Right lobe of liver (tissue), 6 donors: ENCODE measurements around the gene ADGRG2. TPM values are rescaled to one million over a fixed set of nuclear protein-coding genes. Genes with fewer than 3 reads are reported as not detected.

Experiments used
- ATAC-seq, 4 donors: fragments of 200-7000 bp; cut with Tn5 transposase; one replicate each; pipeline ENCODE4 v1.9.1; 2020; ENCODE audit warnings: mild to moderate bottlenecking in 4 of 4, moderate library complexity in 4 of 4
- DNase-seq, 3 donors: peaks; one replicate each; pipeline ENCODE4 v3.0.0-alpha.2; 2020
- H3K27ac ChIP-seq, 3 donors: fragments of 200-600 bp; one replicate each; pipeline ENCODE4 v1.8.0; 2022
- H3K27me3 ChIP-seq, 2 donors: fragments of 200-600 bp; one replicate each; pipeline ENCODE4 v1.8.0; 2022
- H3K36me3 ChIP-seq, 4 donors: fragments of 200-600 bp; sonication (generic) in 1 of 4; one replicate each; pipeline versions ENCODE4 v1.5.1 to v1.8.0; 2017 to 2022; ENCODE audit warnings: control low read depth in 1 of 4
- H3K4me1 ChIP-seq, 4 donors: fragments of 200-600 bp; sonication (generic) in 1 of 4; one replicate each; pipeline versions ENCODE4 v1.5.1 to v1.8.0; 2017 to 2022; ENCODE audit warnings: control low read depth in 1 of 4
- H3K4me3 ChIP-seq, 3 donors: fragments of 200-600 bp; one replicate each; pipeline ENCODE4 v1.8.0; 2022
- H3K9me3 ChIP-seq, 4 donors: fragments of 200-600 bp; sonication (generic) in 1 of 4; one replicate each; pipeline versions ENCODE4 v1.5.1 to v1.8.0; 2017 to 2022; ENCODE audit warnings: control low read depth in 1 of 4
- CTCF ChIP-seq, 4 donors: fragments of 200-600 bp in 3 of 4; fragments of 450-650 bp in 1 of 4; IDR thresholded peaks; one replicate each; pipeline versions ENCODE4 v1.5.1 to v1.8.0; 2016 to 2022; ENCODE audit warnings: antibody characterized with exemption in 4 of 4, mild to moderate bottlenecking in 2 of 4
- POLR2A ChIP-seq: fragments of 450-650 bp; IDR thresholded peaks from one replicate; pipeline ENCODE4 v1.6.1; 2017; ENCODE audit warnings: antibody characterized with exemption, mild to moderate bottlenecking
- WGBS: methylation state at CpG from one replicate; pipeline ENCODE4 v1.1.6; 2018; ENCODE audit warnings: low coverage, low lambda C conversion rate; ENCODE audit not compliant: insufficient coverage; ENCODE audit errors: missing lambda C conversion rate; 5-methylcytosine and 5-hydroxymethylcytosine counted together
- intact Hi-C, 2 donors: fragments of 100-400 bp; cut with DNase I; formaldehyde crosslinking; loops; one replicate each; pipeline versions ENCODE4 v1.11.2 to v1.14.1; 2022
- total RNA-seq, 6 experiments: library from RNA; depleted of rRNA in 2 of 6; stranded (reverse); fragments of >200 nt in 2 of 6; fragmentation: NEBNext Ultra II Directional in 3 of 6; extraction: Animal tissue kit (Norgen Biotek cat#: 25700) in 3 of 6; gene quantifications; one replicate each; pipeline versions ENCODE4 v1.1.0 to v1.2.4, GENCODE V29; 2016 to 2023
- donor health status: DM: no; HTN: yes; CAD: no.
- donor health status: DM: no; HTN: no; CAD: no.
- donor health status: DM: no; HTN: no; CAD: no.
- donor health status: DM: no; HTN: yes; CAD: no.
- donor health status: DM: no; HTN: yes; CAD: no.

ADGRG2 gene
- total RNA-seq, 6 experiments from 2014 or later: 0.53 to 3.5 (median 2.1) TPM

GRCh38 chrX:19129694-19130093, 7.4 kb upstream of the ADGRG2 start:
- intact Hi-C loops: loop anchor here in 1 of 2 donors (10.0 kb wide), 1 partner anchor 205 kb away; no protein-coding TSS in a partner anchor
- no peak for TF ChIP-seq POLR2A
- no peak for TF ChIP-seq CTCF (IDR thresholded peaks at IDR 0.05)
- 88% methylated on average over 3 of the region's 3 CpGs for WGBS

GRCh38 chrX:19127649-19128168, 5.4 kb upstream of the ADGRG2 start:
- H3K27me3 ChIP-seq: no peaks in the 10 kb centered on the region
- 14% methylated on average over 5 of the region's 5 CpGs for WGBS
- peak overlapping the region in 1 of 3 donors; percentile 13 for H3K27ac ChIP-seq
- peak in 1 of 3 donors; percentile 30 for DNase-seq
- intact Hi-C loops: loop anchor here in 1 of 2 donors (10.0 kb wide), 1 partner anchor 203 kb away; no protein-coding TSS in a partner anchor
- no peak overlapping the region for H3K4me3 ChIP-seq
- TF ChIP-seq CTCF (IDR thresholded peaks at IDR 0.05): no peak
- TF ChIP-seq POLR2A: no peak
- H3K9me3 ChIP-seq: no peaks in the 10 kb centered on the region
- peaks cover 0 to 6% (median 0%) of the 10 kb centered on the region in 4 donors for H3K4me1 ChIP-seq
- no peaks in the 10 kb centered on the region for H3K36me3 ChIP-seq
- peak; percentile 53 to 85 (median 74) for ATAC-seq

More at GRCh38 chrX:19129694-19130093, 7.4 kb upstream of the ADGRG2 start:
- DNase-seq (no peak), ATAC-seq (no peak)
- Histone ChIP-seq H3K4me1 (peaks cover 0 to 6% (median 0%) of the 10 kb centered on the region in 4 donors), H3K27me3 (no peaks in the 10 kb centered on the region), H3K36me3 (no peaks in the 10 kb centered on the region), H3K4me3 (no peak overlapping the region), H3K27ac (no peak overlapping the region), H3K9me3 (no peaks in the 10 kb centered on the region)

- ATAC-seq: no peak
- no peak for DNase-seq
- no peaks in the 10 kb centered on the region for H3K9me3 ChIP-seq
- H3K27ac ChIP-seq: no peak overlapping the region
- no peak for TF ChIP-seq CTCF (IDR thresholded peaks at IDR 0.05)
- no peak for TF ChIP-seq POLR2A
- 19% methylated on average over 4 of the region's 35 CpGs for WGBS
- peak overlapping the region in 1 of 3 donors; percentile 55 for H3K4me3 ChIP-seq
- H3K4me1 ChIP-seq: no peaks in the 10 kb centered on the region
- H3K27me3 ChIP-seq: peaks cover 0 to 6% of the 10 kb centered on the region in 2 donors
- intact Hi-C loops: loop anchor here in 1 of 2 donors (10.0 kb wide), 1 partner anchor 198 kb away; no protein-coding TSS in a partner anchor
- no peaks in the 10 kb centered on the region for H3K36me3 ChIP-seq
Observed at GRCh38 chrX:19122641-19123009, 357 bp upstream of the ADGRG2 start.

- 17% methylated on average over 5 of the region's 18 CpGs for WGBS
- peak overlapping the region; percentile 37 to 55 (median 39) for H3K4me3 ChIP-seq
- intact Hi-C loops: loop anchor here in 1 of 2 donors (10.0 kb wide), 1 partner anchor 197 kb away; no protein-coding TSS in a partner anchor
- no peak for TF ChIP-seq POLR2A
- TF ChIP-seq CTCF (IDR thresholded peaks at IDR 0.05): no peak
- no peak overlapping the region for H3K27ac ChIP-seq
- DNase-seq: no peak
- no peaks in the 10 kb centered on the region for H3K4me1 ChIP-seq
- peaks cover 0 to 6% of the 10 kb centered on the region in 2 donors for H3K27me3 ChIP-seq
- no peaks in the 10 kb centered on the region for H3K9me3 ChIP-seq
- ATAC-seq: no peak
- no peaks in the 10 kb centered on the region for H3K36me3 ChIP-seq
Observed at GRCh38 chrX:19121466-19121865, 802 bp downstream of the ADGRG2 start.
